HepG2 (cell line): Measurements from ENCODE around the gene TNP2. TPM values are rescaled to one million over a fixed set of nuclear protein-coding genes. Genes with fewer than 3 reads are reported as not detected.

Experiments
- CENPT ChIP-seq: sonication (generic); formaldehyde crosslinking; IDR thresholded peaks from 2 replicates; pipeline ENCODE4 v1.8.0; 2022; ENCODE audit warnings: low read depth, mild to moderate bottlenecking, moderate library complexity, missing genetic modification reagents
- GTF2F1 ChIP-seq: fragments of 150-350 bp; IDR thresholded peaks from 2 replicates; pipeline ENCODE4 v1.6.1; 2014; ENCODE audit warnings: low read length
- KDM4B ChIP-seq: sonication (generic); formaldehyde crosslinking; IDR thresholded peaks from 2 replicates; pipeline ENCODE4 v1.4.0; 2020; ENCODE audit warnings: missing genetic modification reagents
- MYC ChIP-seq: sonication (generic); formaldehyde crosslinking; IDR thresholded peaks from 2 replicates; pipeline ENCODE4 v1.9.0; 2021; ENCODE audit warnings: missing genetic modification reagents, borderline replicate concordance
- SRSF4 ChIP-seq: fragments of 200-400 bp; formaldehyde crosslinking; IDR thresholded peaks from one replicate; pipeline ENCODE4 v1.6.1; 2018; ENCODE audit warnings: mild to moderate bottlenecking, low read depth, low read length, moderate library complexity; ENCODE audit not compliant: poor library complexity, severe bottlenecking
- TBX2 ChIP-seq: sonication (generic); formaldehyde crosslinking; IDR thresholded peaks from 2 replicates; pipeline ENCODE4 v1.5.0; 2020; ENCODE audit warnings: missing genetic modification reagents, mild to moderate bottlenecking, borderline replicate concordance
- TFDP1 ChIP-seq: IDR thresholded peaks from 2 replicates; pipeline ENCODE4 v1.6.1; 2016; ENCODE audit warnings: missing compliant biosample characterization, missing genetic modification reagents, borderline replicate concordance
- ZBTB38 ChIP-seq: sonication (generic); formaldehyde crosslinking; IDR thresholded peaks from 2 replicates; pipeline ENCODE4 v1.5.1; 2020; ENCODE audit warnings: mild to moderate bottlenecking, missing genetic modification reagents
- ZBTB4 ChIP-seq: sonication (generic); formaldehyde crosslinking; IDR thresholded peaks from 2 replicates; pipeline ENCODE4 v1.4.0; 2020; ENCODE audit warnings: missing genetic modification reagents, mild to moderate bottlenecking, borderline replicate concordance
- ZFP62 ChIP-seq: sonication (generic); formaldehyde crosslinking; IDR thresholded peaks from 2 replicates; pipeline ENCODE4 v1.4.0; 2020; ENCODE audit warnings: missing genetic modification reagents
- ZNF275 ChIP-seq: sonication (generic); formaldehyde crosslinking; IDR thresholded peaks from 2 replicates; pipeline ENCODE4 v1.8.0; 2022; ENCODE audit warnings: missing genetic modification reagents, mild to moderate bottlenecking, inconsistent platforms, borderline replicate concordance
- ZNF451 ChIP-seq: sonication (generic); formaldehyde crosslinking; IDR thresholded peaks from 2 replicates; pipeline ENCODE4 v1.5.0; 2020; ENCODE audit warnings: mild to moderate bottlenecking, missing genetic modification reagents
- ZNF501 ChIP-seq: sonication (generic); formaldehyde crosslinking; IDR thresholded peaks from 2 replicates; pipeline ENCODE4 v1.5.1; 2020; ENCODE audit warnings: mild to moderate bottlenecking, moderate library complexity, missing genetic modification reagents
- ZNF615 ChIP-seq: sonication (generic); formaldehyde crosslinking; IDR thresholded peaks from 2 replicates; pipeline ENCODE4 v1.5.0; 2020; ENCODE audit warnings: mild to moderate bottlenecking, missing genetic modification reagents, borderline replicate concordance
- ZNF646 ChIP-seq: sonication (generic); formaldehyde crosslinking; IDR thresholded peaks from 2 replicates; pipeline ENCODE4 v1.9.0; 2021; ENCODE audit warnings: mild to moderate bottlenecking, missing genetic modification reagents
- ZSCAN9 ChIP-seq: IDR thresholded peaks from 2 replicates; pipeline ENCODE4 v1.6.1; 2016; ENCODE audit warnings: borderline replicate concordance
- polyA plus RNA-seq, 8 experiments: library from polyadenylated mRNA; depleted of rRNA in 3 of 8; stranded (reverse) in 7 of 8; unstranded in 1 of 8; fragments of >200 nt; fragmentation: Illumina TruSeq in 4 of 8; extraction: Trizol in 4 of 8; gene quantifications; 2 replicates each; pipeline versions ENCODE4 v1.2.1 to v1.2.3, GENCODE V29; 2011 to 2016; ENCODE audit warnings: low read depth in 4 of 8, missing spikeins in 1 of 8, mixed read lengths in 1 of 8; ENCODE audit not compliant: insufficient read depth in 1 of 8
- total RNA-seq, 5 experiments: library from RNA; depleted of rRNA; stranded (reverse); fragments of >200 nt; fragmentation: Illumina TruSeq; extraction: Trizol; gene quantifications; 2 replicates each; pipeline ENCODE4 v1.2.3, GENCODE V29; 2016; ENCODE audit warnings: low read depth in 1 of 5

TNP2 gene
- total and polyA plus RNA-seq, 2 of the 13 experiments (the other 11 are each of a cell fraction or from before 2014, with no cell fraction given), result not detected

GRCh38 chr16:11257131-11257938, 11.8 kb downstream of the TNP2 start (continued):
- TF ChIP-seq ZNF646 (CRISPR knock-in tag) (no peak), ZBTB38 (CRISPR knock-in tag) (peak; percentile 96), ZNF275 (CRISPR knock-in tag) (no peak; the same call in 1 of the 2 replicates), ZNF451 (CRISPR knock-in tag) (peak; percentile 59), ZBTB4 (CRISPR knock-in tag) (peak; percentile 99), TFDP1 (CRISPR knock-in tag) (peak; percentile 92), SRSF4 (no peak), ZFP62 (CRISPR knock-in tag) (no peak), KDM4B (peak; percentile 41; the same call in 1 of the 2 replicates), ZSCAN9 (no peak), MYC (peak; percentile 81), ZNF615 (no peak), CENPT (CRISPR knock-in tag) (peak; percentile 91), TBX2 (CRISPR knock-in tag) (peak; percentile 20; the same call in 1 of the 2 replicates), ZNF501 (CRISPR knock-in tag) (peak; percentile 79; the same call in 1 of the 2 replicates), GTF2F1 (peak; percentile 32; the same call in 1 of the 2 replicates)
